Keratinocyte (primary cell): Measurements from ENCODE around the gene KIF21B. TPM values are rescaled to one million over a fixed set of nuclear protein-coding genes. Genes with fewer than 3 reads are reported as not detected.

Source experiments
- DNase-seq: peaks from one replicate; pipeline ENCODE4 v3.0.0-alpha.2; 2011; ENCODE audit warnings: low read depth, missing footprints, low spot score
- FAIRE-seq: peaks from 2 replicates; lab custom pipeline; 2011; peaks lifted over from hg19 to GRCh38; lab: Jason Lieb, UNC
- H2AFZ ChIP-seq: 2 replicates; pipeline ENCODE4 v1.6.0; 2012; ENCODE audit warnings: low read length, control low read depth, inconsistent platforms; ENCODE audit not compliant: control insufficient read depth
- H3K27ac ChIP-seq: 2 replicates; pipeline ENCODE4 v1.5.1; 2011; ENCODE audit warnings: low read length; ENCODE audit not compliant: control insufficient read depth, insufficient read depth
- H3K27me3 ChIP-seq: 3 replicates; pipeline ENCODE4 v1.6.0; 2011; ENCODE audit warnings: low read length; ENCODE audit not compliant: control insufficient read depth, insufficient read depth; ENCODE audit errors: extremely low read depth
- H3K36me3 ChIP-seq, 2 experiments: 2 replicates in 1 of 2; 3 replicates in 1 of 2; pipeline ENCODE4 v1.5.1; 2011; ENCODE audit warnings: low read length in 2 of 2, mild to moderate bottlenecking in 1 of 2; ENCODE audit not compliant: control insufficient read depth in 2 of 2, insufficient read depth in 2 of 2; ENCODE audit errors: extremely low read depth in 1 of 2
- H3K4me1 ChIP-seq: 3 replicates; pipeline ENCODE4 v1.5.1; 2011; ENCODE audit warnings: low read length; ENCODE audit not compliant: control insufficient read depth, insufficient read depth; ENCODE audit errors: extremely low read depth
- H3K4me2 ChIP-seq: 3 replicates; pipeline ENCODE4 v1.6.0; 2011; ENCODE audit warnings: low read depth, low read length; ENCODE audit not compliant: control insufficient read depth, insufficient read depth; ENCODE audit errors: extremely low read depth
- H3K4me3 ChIP-seq, 3 experiments: fragments of 200-600 bp in 1 of 3; sonication (generic) in 1 of 3; 2 replicates in 2 of 3; 3 replicates in 1 of 3; pipeline ENCODE4 v1.5.1; 2011 to 2016; ENCODE audit warnings: low read length in 3 of 3, mild to moderate bottlenecking in 3 of 3, control low read depth in 2 of 3, inconsistent platforms in 1 of 3, low read depth in 1 of 3, mixed read lengths in 1 of 3, mixed run types in 1 of 3, moderate library complexity in 1 of 3; ENCODE audit not compliant: control insufficient read depth in 2 of 3, insufficient read depth in 2 of 3; ENCODE audit errors: extremely low read depth in 1 of 3
- H3K79me2 ChIP-seq: 2 replicates; pipeline ENCODE4 v1.6.0; 2012; ENCODE audit warnings: low read length; ENCODE audit not compliant: control insufficient read depth, insufficient read depth
- H3K9ac ChIP-seq: 3 replicates; pipeline ENCODE4 v1.6.0; 2011; ENCODE audit warnings: low read length; ENCODE audit not compliant: control insufficient read depth, insufficient read depth; ENCODE audit errors: extremely low read depth
- H3K9me1 ChIP-seq: 3 replicates; pipeline ENCODE4 v1.6.0; 2011; ENCODE audit warnings: low read length; ENCODE audit not compliant: control insufficient read depth, insufficient read depth; ENCODE audit errors: extremely low read depth
- H3K9me3 ChIP-seq: 2 replicates; pipeline ENCODE4 v1.5.1; 2012; ENCODE audit warnings: low read depth, low read length; ENCODE audit not compliant: control insufficient read depth
- H4K20me1 ChIP-seq: 3 replicates; pipeline ENCODE4 v1.6.0; 2011; ENCODE audit warnings: low read length; ENCODE audit not compliant: control insufficient read depth, insufficient read depth; ENCODE audit errors: extremely low read depth
- EZH2 ChIP-seq: IDR thresholded peaks from one replicate; pipeline ENCODE4 v1.6.1; 2012; ENCODE audit warnings: inconsistent platforms, mild to moderate bottlenecking, low read length, moderate library complexity
- dilution Hi-C: fragments of 300-500 bp; cut with MboI; formaldehyde crosslinking; loops from one replicate; pipeline ENCODE4 v1.7.0; 2020; ENCODE audit warnings: low sequenced_read_pairs; ENCODE audit not compliant: extremely low pct_ligation_motif_present
- polyA plus RNA-seq, 5 experiments: library from polyadenylated mRNA; depleted of rRNA in 3 of 5; stranded (reverse) in 3 of 5; stranded (forward) in 1 of 5; unstranded in 1 of 5; fragments of >200 nt; gene quantifications; 1 replicate in 1 of 5; 2 replicates in 3 of 5; 3 replicates in 1 of 5; pipeline versions ENCODE4 v1.2.1 to v1.2.3, GENCODE V29; 2011 to 2012; ENCODE audit warnings: missing spikeins in 2 of 5, low read depth in 1 of 5, low replicate concordance in 1 of 5
- TF ChIP-seq, protein P1 (sequence below), 3 experiments: IDR thresholded peaks in 1 of 3; conservative IDR thresholded peaks in 1 of 3; optimal IDR thresholded peaks in 1 of 3; 2 replicates in 2 of 3; 3 replicates in 1 of 3; pipeline versions ENCODE3 to v1.5.1; 2011; ENCODE audit warnings: low read length in 3 of 3, mild to moderate bottlenecking in 3 of 3, moderate library complexity in 2 of 3, control low read depth in 1 of 3, inconsistent platforms in 1 of 3; ENCODE audit not compliant: insufficient read depth in 2 of 3; ENCODE audit errors: extremely low read depth in 1 of 3

Gene KIF21B
- polyA plus RNA-seq, 1 donor (not counting 4 experiments of a cell fraction or from before 2014, with no cell fraction given), result 0.17 TPM

DNA sequence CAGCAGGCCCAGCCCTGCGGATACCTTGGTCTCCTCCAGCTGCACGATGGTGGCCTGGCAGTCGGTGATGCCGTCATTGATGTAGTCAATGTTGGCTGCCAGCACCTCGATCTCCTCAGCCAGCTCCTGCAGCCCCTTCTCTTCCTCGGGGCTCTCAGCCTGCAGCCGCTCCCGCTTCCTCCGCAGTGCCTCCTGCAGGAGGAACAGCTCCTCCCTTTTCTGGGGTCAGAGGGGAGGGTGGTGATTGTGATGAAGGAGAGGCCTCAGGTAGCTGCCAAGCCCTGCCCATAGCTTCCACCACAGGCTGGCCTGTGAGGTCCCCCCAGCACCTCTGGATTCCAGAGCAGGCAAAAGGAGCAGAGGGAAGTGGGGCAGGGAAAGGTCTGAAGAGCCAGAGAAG is 33.4 kb downstream of the KIF21B start:
- Histone ChIP-seq H3K36me3 (no peaks in the 10 kb centered on the region), H3K4me1 (no peaks in the 10 kb centered on the region), H3K9me3 (no peaks in the 10 kb centered on the region), H3K4me2 (no peak overlapping the region), H4K20me1 (no peaks in the 10 kb centered on the region), H3K9ac (no peak overlapping the region), H3K79me2 (no peaks in the 10 kb centered on the region), H2AFZ (no peak overlapping the region), H3K4me3 (no peak overlapping the region), H3K27ac (no peak overlapping the region), H3K9me1 (no peaks in the 10 kb centered on the region), H3K27me3 (no peaks in the 10 kb centered on the region)
- DNase-seq, result no peak
- FAIRE-seq, result no peak
- TF ChIP-seq, protein P1, sequence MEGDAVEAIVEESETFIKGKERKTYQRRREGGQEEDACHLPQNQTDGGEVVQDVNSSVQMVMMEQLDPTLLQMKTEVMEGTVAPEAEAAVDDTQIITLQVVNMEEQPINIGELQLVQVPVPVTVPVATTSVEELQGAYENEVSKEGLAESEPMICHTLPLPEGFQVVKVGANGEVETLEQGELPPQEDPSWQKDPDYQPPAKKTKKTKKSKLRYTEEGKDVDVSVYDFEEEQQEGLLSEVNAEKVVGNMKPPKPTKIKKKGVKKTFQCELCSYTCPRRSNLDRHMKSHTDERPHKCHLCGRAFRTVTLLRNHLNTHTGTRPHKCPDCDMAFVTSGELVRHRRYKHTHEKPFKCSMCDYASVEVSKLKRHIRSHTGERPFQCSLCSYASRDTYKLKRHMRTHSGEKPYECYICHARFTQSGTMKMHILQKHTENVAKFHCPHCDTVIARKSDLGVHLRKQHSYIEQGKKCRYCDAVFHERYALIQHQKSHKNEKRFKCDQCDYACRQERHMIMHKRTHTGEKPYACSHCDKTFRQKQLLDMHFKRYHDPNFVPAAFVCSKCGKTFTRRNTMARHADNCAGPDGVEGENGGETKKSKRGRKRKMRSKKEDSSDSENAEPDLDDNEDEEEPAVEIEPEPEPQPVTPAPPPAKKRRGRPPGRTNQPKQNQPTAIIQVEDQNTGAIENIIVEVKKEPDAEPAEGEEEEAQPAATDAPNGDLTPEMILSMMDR (optimal IDR thresholded peaks at IDR 0.05 in 1 of 3, IDR thresholded peaks at IDR 0.05 in 1 of 3, conservative IDR thresholded peaks at IDR 0.05 in 1 of 3; ENCODE audit: extremely low read depth in 1 of 3, insufficient read depth in 2 of 3, low read length in 3 of 3), result no peak
- no peak for TF ChIP-seq EZH2
- dilution Hi-C loops, result no loop called here

DNA sequence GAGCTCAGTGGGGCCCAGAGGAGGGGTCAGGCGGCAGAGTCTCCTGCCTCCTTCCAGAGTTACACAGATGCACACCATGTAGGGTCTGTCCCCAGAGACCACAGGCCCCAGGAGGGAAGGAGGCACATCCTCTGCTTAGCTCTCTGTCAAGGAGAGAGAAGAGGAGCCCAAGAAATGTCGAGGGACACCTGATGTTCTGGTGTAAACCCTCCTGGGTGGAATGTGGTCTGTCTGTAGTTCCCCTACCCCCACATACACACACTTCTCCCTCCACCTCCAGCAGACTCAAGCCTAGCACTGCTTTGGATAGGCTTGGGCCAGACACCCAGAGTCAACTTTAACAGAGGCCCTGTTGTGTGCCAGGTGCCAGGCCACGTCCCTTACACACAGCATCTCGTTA is 34.2 kb downstream of the KIF21B start:
- H3K79me2 ChIP-seq, result no peaks in the 10 kb centered on the region
- DNase-seq (no peak), FAIRE-seq (no peak)
- H3K36me3 ChIP-seq, result no peaks in the 10 kb centered on the region
- H2AFZ ChIP-seq, result no peak overlapping the region
- H3K27ac ChIP-seq, result no peak overlapping the region
- no peak overlapping the region for H3K9ac ChIP-seq
- H3K4me2 ChIP-seq, result no peak overlapping the region
- H3K9me3 ChIP-seq, result no peaks in the 10 kb centered on the region
- H3K9me1 ChIP-seq, result no peaks in the 10 kb centered on the region
- no peak overlapping the region for H3K4me3 ChIP-seq
- no peaks in the 10 kb centered on the region for H3K4me1 ChIP-seq
- H3K27me3 ChIP-seq, result no peaks in the 10 kb centered on the region
- no peak for TF ChIP-seq EZH2
- TF ChIP-seq, protein P1 (optimal IDR thresholded peaks at IDR 0.05 in 1 of 3, IDR thresholded peaks at IDR 0.05 in 1 of 3, conservative IDR thresholded peaks at IDR 0.05 in 1 of 3; ENCODE audit: extremely low read depth in 1 of 3, insufficient read depth in 2 of 3, low read length in 3 of 3), result no peak
- dilution Hi-C loops, result no loop called here
- H4K20me1 ChIP-seq, result no peaks in the 10 kb centered on the region
